ENCODE data around the gene HEATR3.

GRCh38 chr16:50025537-50025931 is 40.2 kb upstream of the HEATR3 start:
- TF ChIP-seq CTCF (IDR thresholded peaks at IDR 0.05) (no peak), EZH2 (IDR thresholded peaks at IDR 0.05) (no peak)
